Measurements from ENCODE around the gene CASKIN1. TPM values are rescaled to one million over a fixed set of nuclear protein-coding genes. Genes with fewer than 3 reads are reported as not detected.

Gene CASKIN1
- total and polyA plus RNA-seq, 2 experiments from 2014 or later: 1.0 to 6.2 TPM

- Mint-ChIP-seq H3K36me3 (ENCODE audit: low read depth) (peaks cover 6% of the 10 kb centered on the region; the same call in 2 of the 3 replicates), H3K4me3 (no peak overlapping the region; the same call in 2 of the 3 replicates), H3K27me3 (ENCODE audit: insufficient read depth, low read depth, poor library complexity) (peaks cover 12% of the 10 kb centered on the region), H3K27ac (no peak overlapping the region), H3K4me1 (no peaks in the 10 kb centered on the region), H3K9me3 (no peaks in the 10 kb centered on the region)
- H3K9me2 ChIP-seq (ENCODE audit: insufficient read depth): no peaks in the 10 kb centered on the region
- TF ChIP-seq ZNF462 (CRISPR knock-in tag; IDR thresholded peaks at IDR 0.05) (no peak), NANOG (IDR thresholded peaks at IDR 0.05; ENCODE audit: borderline replicate concordance) (no peak)
- H3K4me3 ChIP-seq: no peak overlapping the region
- H3K4me2 ChIP-seq: no peak overlapping the region
- ATAC-seq (no peak), DNase-seq (ENCODE audit: low spot score) (no peak)
- no peak overlapping the region for H3K27ac ChIP-seq (ENCODE audit: low read depth)
- peaks cover 33% of the 10 kb centered on the region for H3K79me2 ChIP-seq (replicated peaks; ENCODE audit: insufficient read depth)
- H3K27me3 ChIP-seq (ENCODE audit: insufficient read depth): no peaks in the 10 kb centered on the region
- 0 out of 2 replicates have a peak, but pooled peaks cover 5% of the 10 kb centered on the region for H3K36me3 ChIP-seq (ENCODE audit: insufficient read depth)
- no peaks in the 10 kb centered on the region for H3F3A ChIP-seq (replicated peaks; ENCODE audit: low read depth)
- H4K20me1 ChIP-seq (replicated peaks; ENCODE audit: insufficient read depth): peaks cover 2% of the 10 kb centered on the region
- no peak overlapping the region for H2AFZ ChIP-seq
- H3K4me1 ChIP-seq (ENCODE audit: insufficient read depth): no peaks in the 10 kb centered on the region
Observed at GRCh38 chr16:2229632-2230250, 33.3 kb upstream of the CASKIN1 start.

- Histone ChIP-seq H3K9me2 (ENCODE audit: insufficient read depth) (no peaks in the 10 kb centered on the region), H3K36me3 (ENCODE audit: insufficient read depth) (0 out of 2 replicates have a peak, but pooled peaks cover 5% of the 10 kb centered on the region), H4K20me1 (replicated peaks; ENCODE audit: insufficient read depth) (peaks cover 5% of the 10 kb centered on the region)
Observed at GRCh38 chr16:2229091-2229490, 32.7 kb upstream of the CASKIN1 start.

More at GRCh38 chr16:2229091-2229490, 32.7 kb upstream of the CASKIN1 start:
- Histone ChIP-seq H2AFZ (no peak overlapping the region), H3K4me2 (no peak overlapping the region), H3K4me3 (no peak overlapping the region), H3K79me2 (replicated peaks; ENCODE audit: insufficient read depth) (peaks cover 40% of the 10 kb centered on the region), H3K27me3 (ENCODE audit: insufficient read depth) (no peaks in the 10 kb centered on the region), H3F3A (replicated peaks; ENCODE audit: low read depth) (peaks cover 3% of the 10 kb centered on the region; the same call in 1 of the 2 replicates), H3K27ac (ENCODE audit: low read depth) (no peak overlapping the region), H3K4me1 (ENCODE audit: insufficient read depth) (no peaks in the 10 kb centered on the region; the same call in 1 of the 2 replicates)
- Mint-ChIP-seq H3K27me3 (ENCODE audit: insufficient read depth, low read depth, poor library complexity) (peaks cover 17% of the 10 kb centered on the region), H3K4me3 (no peak overlapping the region), H3K27ac (no peak overlapping the region), H3K9me3 (no peaks in the 10 kb centered on the region), H3K4me1 (no peaks in the 10 kb centered on the region; the same call in 2 of the 3 replicates), H3K36me3 (ENCODE audit: low read depth) (peaks cover 6% of the 10 kb centered on the region; the same call in 2 of the 3 replicates)
- TF ChIP-seq ZNF114 (CRISPR knock-in tag; IDR thresholded peaks at IDR 0.05): no peak
- TF ChIP-seq JUNB (IDR thresholded peaks at IDR 0.05; ENCODE audit: unreplicated experiment): no peak
- no peak for TF ChIP-seq REST (IDR thresholded peaks at IDR 0.05; ENCODE audit: unreplicated experiment)
- TF ChIP-seq NANOG (IDR thresholded peaks at IDR 0.05; ENCODE audit: borderline replicate concordance): no peak
- ATAC-seq (no peak), DNase-seq (ENCODE audit: low spot score) (no peak)

Data from GM23338 (cell line).